Stimulated activated CD4-positive, alpha-beta T cell treated with anti-CD3 and anti-CD28 coated beads, TNF-alpha, amount 100 ng/mL, for 1 hour (primary cell): Measurements from ENCODE around the gene GABRG3.

Experiments used
- DNase-seq, 3 donors: peaks; one replicate each; pipeline ENCODE4 v3.0.0-alpha.2; 2020; ENCODE audit warnings: low read depth in 3 of 3, low spot score in 1 of 3

The GABRG3 gene

DNA sequence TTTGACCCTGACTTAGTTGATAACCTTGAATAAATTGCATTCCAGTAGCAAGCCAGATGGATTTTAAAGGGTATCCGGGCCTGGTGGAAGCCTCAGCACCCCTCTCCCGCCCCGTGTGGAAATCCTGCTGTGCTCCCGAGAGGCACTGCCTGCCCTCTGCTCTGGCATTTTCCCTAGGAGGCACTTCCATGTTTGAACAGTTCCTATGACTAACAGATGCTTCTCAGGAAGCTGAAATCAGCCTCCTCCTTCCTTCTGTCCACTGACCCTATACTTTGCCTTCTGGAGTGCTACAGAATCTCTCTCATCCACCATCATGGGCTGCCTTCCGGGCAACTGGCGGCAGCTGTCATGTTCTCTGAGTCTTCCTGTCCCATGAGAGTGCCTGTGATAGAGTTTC lies 90.8 kb downstream of the GABRG3 start:
- no peak for DNase-seq

DNA sequence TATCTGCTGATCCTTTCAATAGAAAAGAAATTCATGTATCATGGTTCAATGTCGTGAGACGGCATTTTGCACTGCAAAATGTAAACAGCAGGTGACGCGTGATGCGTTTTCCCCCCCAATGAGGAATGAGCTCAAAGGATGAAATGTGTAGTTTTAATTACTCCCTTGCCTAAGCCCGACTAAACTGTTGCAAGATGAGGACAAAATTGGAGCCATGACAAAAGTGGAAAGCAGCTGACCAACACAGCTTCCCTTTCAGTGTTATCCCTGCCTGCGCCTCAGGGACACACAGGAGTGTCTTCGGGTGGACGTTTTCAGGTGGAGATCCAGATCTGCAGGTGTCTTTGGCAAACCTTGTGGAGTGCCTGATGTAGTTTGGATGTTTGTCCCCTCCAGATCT lies 92.0 kb downstream of the GABRG3 start:
- DNase-seq = no peak

DNA sequence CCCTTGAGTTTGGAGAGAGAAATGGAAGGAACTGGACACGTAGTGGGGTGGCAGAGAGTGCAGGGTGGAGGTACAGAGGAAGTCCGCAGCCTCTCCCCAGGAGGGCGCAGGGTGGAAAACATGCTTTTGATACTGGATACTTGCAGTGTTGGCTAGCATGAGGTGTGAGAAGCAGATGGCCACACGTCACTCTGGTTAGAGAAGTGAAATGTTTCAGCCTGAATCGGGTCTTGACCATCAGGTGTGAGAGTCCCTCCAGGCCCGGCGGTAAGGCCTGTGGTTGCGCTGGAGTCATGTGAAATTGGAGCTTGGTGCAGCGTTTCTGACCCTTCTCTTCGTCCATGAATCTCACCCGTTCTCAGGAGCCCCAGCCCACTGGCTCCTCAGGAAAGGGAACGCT lies 93.1 kb downstream of the GABRG3 start:
- DNase-seq = no peak

DNA sequence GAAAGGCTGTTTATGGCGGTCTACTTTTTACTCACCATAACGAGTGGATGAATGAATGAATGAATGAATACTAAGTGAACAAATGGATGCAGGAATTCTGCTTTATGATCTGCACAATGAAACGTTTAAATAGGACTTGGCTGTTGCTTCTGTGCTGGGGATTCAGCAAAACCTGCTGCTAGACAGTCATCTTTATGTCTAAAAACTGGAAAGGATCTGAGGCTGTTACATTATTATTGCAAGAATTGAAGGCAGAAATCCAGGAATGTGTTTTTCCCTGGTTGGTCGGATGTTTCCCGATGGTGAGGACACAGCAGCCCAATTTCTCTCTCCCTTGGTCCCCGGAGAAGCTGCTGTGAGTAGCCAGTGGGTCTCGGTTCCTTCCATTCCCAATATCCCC lies 94.2 kb downstream of the GABRG3 start:
- no peak for DNase-seq

DNA sequence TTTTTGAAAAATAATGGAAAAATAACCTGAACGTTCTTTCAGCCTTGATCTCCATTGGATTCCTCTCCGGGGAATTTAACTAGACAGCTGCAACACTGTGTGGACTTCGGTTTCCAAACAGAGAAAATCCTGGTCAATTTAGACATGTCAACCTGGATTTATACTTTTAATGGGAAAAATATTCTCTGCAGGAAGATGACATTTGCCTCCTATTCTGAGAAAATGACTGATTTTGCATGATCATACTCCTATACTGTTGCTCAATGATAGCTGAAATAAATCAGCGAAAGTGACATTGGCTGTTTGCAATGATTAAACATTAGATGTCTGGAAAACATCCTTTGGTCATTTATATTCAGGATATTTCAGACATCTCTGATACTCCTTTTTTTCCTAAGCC lies 94.8 kb downstream of the GABRG3 start:
- DNase-seq = no peak

DNA sequence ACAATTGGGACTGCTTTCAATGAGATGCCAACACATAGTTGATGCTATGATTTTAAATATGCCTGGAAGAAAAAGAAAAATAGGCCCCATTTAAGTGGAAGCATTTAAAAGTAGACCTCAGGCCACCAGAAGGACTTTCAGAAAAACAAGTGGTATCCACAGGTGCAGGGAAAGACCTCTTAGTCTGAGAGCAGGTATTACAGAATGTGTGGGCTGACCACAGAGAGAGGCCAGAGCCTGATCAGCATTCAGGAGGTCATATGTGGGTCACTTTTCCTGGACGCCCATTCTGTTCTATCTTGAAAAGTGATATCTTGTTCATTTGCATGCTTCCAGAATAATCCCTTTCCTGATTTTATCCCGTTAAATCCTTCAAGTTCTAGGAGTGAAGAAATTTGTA lies 95.5 kb downstream of the GABRG3 start:
- no peak for DNase-seq

DNA sequence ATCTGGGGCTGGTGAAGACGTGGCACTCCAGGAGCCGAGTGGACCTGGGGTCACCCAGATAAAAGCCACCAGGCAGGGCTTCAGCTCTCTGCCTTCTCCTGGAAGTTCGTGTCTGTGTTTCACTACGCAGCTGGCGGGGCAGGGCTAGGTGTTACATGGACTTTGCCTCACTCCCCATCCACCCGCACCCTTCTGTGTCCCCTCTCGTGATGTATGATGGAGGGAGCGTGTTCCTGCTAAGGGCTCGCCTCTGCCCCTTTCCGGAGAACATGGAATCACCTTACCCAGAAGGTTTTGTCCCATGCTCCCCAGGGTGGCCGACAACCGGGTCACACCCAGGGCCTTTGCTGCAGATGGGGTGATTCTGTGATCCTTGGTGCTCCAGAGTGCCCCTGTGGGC lies 96.2 kb downstream of the GABRG3 start:
- DNase-seq = no peak

DNA sequence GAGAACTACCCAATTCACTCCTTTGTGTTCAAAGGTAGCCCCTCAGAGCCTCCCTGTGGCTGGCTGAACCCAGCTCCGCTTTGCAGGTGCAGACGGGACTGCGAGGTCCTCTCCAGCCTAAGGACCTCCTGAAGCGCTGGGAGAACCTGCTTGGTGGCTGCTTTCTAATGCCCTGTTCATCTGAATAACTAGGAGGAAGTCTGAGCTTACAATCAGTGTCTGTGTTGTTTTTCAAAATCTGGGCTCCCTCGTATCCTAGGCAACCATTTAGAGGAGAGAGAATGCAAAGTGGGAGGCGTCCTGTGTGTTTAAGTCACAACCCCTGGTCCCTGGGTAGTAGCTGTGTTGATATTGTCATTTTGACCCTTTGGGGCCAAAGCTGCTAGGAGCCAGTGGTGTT lies 99.9 kb downstream of the GABRG3 start:
- no peak for DNase-seq

DNA sequence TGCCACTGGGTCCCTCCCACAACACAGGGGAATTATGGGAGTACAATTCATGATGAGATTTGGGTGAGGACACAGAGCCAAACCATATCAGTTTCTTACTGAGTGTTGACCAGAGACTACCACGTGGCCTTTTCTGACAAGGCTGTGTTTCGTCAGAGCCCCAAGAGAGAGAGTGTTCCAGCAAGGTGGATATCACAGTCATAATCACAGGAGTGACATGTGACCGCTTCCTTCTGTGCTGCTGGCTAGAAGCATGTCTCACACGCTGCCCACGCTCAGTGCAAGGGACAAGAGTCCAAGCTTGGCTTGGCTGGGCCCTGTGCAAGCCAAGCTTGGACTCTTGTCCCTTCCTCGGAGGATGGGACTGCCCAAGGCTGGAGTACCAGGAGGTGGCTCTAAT lies 103.2 kb downstream of the GABRG3 start:
- DNase-seq = no peak

DNA sequence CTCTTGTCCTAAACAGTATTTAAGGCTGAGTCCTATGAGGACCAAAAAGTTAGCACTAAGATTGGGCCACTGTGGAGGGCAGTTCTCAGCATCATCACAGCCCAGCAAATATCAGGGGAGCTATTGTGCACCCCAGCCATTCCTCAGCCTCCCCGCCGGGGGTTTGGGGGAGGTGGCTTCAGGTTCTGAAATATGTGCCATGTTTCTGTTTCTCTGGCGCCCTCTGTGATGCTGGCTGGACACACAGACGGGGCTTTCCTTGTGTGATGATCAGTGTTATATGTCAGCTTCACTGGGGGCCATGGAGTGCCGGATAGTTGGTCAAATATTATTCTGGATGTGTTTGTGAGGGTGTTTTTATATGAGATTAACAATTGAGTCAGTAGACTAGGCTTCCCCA lies 106.8 kb downstream of the GABRG3 start:
- DNase-seq = no peak

DNA sequence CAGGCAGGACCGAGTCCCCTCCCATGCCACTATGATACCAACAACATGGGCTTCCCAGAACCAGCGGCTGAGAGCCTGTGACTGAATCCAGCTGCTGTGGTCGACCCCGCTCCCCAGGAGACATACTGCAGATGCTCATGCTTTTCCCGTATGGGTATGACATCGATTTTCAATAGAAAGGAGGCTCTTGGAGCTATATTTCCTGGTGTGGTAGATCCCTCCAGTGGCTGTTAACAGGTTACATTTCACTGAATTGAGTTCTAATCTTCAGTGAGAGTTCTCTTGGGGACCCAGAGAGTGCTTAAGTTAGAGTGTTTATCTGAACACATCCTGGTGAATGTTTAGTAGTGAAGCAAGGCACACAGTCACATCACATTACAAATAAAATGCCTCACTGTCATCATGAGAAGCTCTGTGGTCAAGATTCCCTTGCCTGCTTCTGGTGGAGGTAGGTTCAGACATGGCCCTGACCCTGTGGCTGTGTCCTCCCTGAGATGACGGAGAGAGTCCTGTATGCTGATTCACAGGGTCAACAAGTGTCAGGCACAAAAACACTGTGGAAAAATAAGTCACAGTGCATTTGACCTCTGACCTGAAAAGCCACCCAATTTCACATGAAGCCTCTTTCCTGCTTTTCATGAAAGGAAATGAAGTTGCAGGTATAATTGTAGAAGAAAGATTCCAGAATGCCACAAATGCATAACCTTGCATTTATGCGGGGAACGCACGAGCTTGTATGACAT lies 110.9 kb downstream of the GABRG3 start:
- DNase-seq = no peak

DNA sequence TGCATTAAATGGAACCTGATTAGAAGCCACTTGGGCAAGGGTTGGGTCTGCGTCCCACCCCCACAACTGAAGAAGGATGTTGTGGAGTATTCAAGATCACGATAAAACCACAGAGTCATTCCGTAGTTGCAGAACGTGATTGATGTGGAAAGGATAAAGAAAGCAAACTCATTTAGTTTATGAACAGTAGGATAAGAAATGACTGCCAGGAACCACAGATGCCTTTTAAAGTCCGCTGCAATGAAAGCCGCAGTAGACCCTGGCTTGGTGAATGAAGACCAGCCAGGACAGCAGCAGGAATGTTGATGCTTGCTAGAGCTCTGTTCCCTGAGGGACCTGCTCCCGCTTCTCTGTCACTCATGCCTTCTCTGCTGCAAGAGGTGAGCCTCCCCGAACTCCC lies 111.5 kb downstream of the GABRG3 start:
- DNase-seq = no peak

DNA sequence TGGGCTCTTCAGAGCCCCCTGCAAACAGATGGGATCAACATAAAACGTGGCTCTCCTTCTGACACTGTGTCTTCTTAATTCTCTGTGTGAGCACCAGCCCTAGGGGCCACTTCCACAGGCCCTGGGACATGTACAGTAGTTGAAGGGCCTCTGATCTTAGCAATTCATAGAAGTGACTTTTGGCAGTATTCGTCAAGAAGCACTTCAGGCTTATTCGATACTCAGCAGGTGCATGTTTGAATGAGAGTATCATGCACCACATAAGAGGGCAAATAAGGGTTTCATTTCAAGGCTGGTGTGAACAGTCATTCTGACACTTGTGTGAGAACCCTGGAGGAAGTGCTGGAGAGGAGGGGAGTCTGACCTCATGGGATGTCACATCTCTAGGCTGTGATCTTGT lies 113.9 kb downstream of the GABRG3 start:
- no peak for DNase-seq

DNA sequence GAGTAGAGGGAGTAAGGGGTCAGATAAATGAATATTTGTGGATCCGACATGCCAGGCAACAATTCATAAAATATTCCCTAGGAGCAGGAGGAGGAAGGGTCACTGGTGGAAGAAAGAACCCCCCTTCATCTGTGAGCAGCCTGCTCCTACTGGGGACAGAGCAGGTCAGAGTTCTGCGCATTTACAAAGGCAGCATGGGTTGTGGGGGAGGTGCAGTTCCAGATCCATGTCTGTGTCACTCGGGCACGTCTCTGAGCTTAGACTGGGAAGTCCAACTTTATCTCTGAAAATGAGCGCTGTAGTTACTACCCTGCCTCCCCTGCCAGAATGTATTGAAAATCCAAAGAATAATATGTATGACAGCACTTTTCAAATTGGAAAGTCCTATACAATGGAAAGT lies 115.2 kb downstream of the GABRG3 start:
- DNase-seq = no peak

DNA sequence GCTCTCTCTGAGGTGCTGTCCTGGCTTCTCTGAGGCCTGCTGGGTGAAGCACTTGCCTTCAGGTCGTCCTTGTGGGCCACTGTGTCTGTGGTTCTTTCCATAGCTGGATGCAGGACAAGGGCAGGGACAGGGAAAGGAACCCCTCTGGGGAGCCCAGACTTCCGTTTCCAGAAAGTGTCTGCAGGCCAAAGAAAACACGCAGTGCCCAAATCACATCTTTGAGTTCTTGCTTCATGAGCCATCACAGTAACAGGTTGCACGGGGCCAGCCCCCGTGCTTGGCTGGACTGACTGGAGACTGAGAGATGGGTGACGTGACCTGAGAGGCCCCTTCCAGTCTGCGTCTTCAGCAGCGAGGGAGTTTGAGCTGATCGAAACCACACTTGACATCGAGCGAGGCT lies 115.8 kb downstream of the GABRG3 start:
- no peak for DNase-seq

DNA sequence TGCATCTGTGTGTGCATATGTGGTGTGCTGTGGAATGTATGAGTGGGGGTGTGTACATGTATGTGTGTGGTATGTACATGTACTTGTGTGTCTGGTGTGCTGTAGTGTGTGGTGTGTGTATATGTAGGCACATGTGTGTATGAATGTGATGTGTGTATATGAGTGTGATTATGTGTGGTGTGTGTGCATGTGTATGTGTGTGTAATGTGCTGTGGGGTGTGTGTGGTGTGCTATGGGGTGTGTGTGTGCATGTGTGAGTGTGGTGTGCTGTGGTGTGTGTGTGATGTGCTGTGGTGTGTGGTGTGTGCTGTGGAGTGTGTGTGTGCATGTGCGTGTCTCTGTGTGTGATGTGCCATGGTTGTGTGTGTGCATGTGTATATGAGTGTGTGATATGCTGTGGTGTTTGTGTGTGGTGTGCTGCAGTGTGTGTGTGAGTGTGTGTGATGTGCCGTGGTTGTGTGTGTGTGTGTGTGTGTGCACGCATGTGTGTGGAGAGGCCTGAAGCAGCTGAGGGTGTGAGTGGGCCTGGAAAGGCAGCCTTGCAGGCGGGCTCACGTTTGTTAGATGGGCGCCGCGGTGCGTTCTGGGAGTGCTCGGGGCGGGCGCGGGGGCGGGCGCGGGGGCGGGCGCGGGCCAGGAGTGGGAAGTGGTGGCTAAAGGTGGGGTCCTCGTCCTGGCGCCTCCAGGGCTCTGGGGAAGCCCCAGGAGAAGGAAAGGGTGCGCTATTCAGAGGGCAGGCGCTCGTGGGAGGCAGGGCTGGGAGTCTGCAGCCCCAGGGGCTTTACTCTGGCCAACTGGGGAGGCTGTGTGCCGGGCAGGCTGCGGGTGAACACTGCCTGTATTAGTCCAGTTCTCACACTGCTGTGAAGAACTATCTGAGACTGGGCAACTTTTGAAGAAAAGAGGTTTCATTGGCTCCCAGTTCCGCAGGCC lies 116.9 kb downstream of the GABRG3 start:
- no peak for DNase-seq

DNA sequence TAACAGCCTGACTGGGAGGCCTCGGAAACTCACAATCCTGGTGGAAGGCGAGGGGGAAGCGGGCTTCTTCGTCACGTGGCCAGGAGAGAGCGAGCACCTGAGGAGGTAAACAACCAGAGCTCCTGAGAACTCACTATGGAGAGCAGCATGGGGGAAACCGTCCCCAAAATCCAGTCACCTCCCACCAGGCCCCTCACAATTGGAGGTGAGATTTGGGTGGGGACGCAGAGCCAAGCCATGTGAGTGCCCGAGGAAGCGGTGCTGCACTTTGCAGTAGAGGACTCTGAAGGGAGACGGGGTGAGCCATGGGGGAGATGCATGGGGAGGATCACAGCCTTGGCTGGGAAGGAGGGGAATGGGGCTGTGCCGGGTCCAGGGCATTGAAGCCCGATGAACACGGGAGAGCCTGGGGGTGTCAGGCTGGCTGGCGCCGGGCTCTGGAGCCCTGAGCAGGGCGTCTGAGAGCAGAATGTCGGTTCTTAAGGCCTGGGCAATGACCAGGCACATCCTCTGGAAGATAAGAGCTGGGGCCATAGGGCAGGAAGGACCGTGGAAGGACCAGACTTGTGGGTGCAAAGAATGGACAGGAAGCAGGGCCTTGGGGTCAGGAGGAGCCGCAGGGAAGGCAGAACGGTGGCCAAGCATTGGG lies 117.7 kb downstream of the GABRG3 start:
- DNase-seq = no peak

DNA sequence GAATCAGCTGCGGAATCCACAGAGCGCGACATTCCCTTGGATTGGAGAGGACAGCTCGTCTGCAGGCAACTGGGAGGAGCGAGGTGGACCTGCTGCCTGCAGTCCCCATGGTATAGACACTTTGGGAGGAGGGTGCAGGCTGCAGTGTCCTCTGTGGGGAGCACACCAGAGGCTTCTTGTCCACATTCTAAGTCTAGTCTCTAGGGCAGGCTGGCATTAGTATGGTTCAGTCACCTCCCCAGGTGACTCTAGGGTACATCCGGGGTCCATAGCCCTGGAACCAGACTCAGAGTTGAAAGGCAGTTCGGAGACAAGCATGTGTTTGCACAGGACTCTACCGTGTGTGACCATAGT lies 118.2 kb downstream of the GABRG3 start:
- no peak for DNase-seq

DNA sequence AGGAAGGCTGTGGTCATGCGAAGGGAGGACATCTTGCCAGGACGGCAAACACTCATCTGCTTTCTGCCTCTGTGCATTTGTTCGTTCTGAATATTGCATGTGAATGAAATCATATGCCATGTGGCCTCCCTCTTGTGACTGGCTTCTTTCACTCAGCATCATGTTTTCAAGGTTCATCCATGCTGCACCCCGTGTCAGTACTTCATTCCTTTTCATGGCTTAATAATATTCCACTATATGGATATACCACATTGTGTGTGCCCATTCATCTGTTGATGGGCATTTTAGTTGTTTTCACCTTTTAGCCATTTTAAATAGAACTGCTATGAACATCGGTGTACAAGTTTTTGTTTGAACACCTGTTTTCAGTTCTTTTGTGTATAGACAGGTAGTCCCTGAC lies 118.7 kb downstream of the GABRG3 start:
- DNase-seq = no peak

DNA sequence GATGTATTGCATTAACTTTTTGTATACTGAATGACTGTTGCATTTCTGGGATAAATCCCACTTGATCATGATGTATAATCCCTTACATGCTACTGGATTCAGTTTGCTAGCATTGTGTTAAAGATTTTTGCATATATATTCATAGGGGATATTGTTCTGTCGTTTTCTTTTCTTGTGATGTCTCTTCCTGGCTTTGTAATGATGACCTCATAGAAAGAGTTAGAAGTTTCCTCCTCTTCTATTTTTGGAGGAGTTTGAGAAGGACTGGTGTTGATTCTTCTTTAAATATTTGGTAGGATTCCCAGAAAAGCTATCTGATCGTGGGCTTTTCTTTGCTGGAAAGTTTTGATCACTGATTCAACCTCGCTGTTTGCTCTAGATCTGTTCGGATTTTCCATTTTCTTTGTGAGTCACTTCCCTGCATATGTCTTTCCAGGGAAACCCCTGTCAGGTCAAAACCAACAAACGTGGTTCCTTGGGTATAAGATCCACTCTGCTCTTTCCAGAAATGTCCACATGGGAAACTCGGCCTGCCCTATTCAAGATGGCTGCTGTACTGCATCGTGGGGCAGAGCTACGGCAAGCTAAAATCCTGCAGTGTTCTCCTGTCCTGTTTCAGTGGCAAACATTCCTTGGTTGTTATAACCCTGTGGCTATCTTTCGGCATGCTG lies 120.4 kb downstream of the GABRG3 start:
- DNase-seq = no peak

DNA sequence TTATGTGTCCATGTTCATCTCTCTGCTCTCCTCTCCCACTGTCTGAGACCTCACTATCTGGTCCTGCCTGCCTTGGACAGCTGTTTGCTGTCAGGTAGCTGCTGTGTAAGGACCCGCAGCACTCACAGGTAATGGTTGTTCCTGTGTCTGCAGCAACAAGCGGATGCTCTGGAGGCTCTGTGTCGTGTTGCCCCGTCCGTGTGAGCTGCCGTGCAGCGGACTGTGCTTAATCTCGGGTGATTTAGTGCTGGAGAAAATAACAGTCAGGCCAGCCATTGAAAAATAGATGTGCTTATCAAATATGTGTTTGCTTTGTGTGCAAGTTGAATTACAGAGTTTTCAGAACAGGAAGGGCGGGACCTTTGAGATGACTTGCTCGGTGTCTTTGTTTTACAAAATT lies 121.4 kb downstream of the GABRG3 start:
- no peak for DNase-seq

DNA sequence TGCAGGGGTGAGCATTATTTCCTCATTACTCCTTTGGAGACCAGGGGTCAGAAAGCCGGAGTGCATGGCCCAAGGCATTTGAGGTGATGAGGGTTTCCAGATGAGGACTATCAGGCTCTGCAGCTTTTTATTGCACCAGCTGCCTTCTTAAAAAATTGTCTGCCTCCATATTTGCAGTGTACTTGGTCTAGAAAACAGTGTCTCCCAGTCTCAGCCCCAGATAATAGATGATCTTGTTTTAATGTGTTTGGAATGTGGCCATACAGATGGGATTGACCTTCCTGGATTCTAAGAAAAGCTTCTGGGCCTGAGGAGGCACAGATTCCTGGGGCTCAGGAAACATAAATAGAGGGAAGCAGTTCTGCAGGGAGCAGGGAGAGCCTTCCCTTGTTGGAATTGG lies 123.3 kb downstream of the GABRG3 start:
- no peak for DNase-seq
